Peyer's patch (tissue), 4 donors: ENCODE data around the gene EIPR1.

Experiments used
- POLR2A ChIP-seq, 2 donors: fragments of 450-650 bp; IDR thresholded peaks; one replicate each; pipeline ENCODE4 v1.5.1; 2017; ENCODE audit warnings: antibody characterized with exemption in 2 of 2, mild to moderate bottlenecking in 2 of 2, moderate library complexity in 2 of 2
- TF ChIP-seq, protein P1 (sequence below), 6 experiments: fragments of 450-650 bp in 4 of 6; fragments of 200-600 bp in 2 of 6; sonication (generic) in 1 of 6; IDR thresholded peaks; one replicate each; pipeline ENCODE4 v1.5.1; 2017 to 2019; ENCODE audit warnings: antibody characterized with exemption in 6 of 6, mild to moderate bottlenecking in 3 of 6, moderate library complexity in 1 of 6

DNA sequence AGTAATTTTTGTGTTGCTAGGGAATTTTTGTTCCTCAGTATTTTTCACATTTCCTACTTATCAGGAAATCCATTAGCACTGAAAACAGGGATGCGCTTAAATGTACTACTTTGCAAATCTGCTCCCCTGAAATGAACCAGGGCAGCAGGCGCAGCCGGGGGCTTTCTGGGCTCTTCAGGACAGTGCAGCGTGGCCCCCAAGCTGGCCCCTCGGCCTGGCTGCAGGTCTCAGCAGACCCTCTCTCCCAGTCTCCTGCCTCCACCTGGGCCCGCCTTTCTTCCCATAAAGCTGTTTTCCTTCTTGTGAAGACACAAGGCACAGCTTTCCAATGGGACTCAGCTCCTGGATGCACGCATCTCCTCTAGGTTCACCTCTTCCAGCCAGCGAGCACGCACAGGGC, 35.3 kb downstream of the EIPR1 start:
- TF ChIP-seq, protein P1, sequence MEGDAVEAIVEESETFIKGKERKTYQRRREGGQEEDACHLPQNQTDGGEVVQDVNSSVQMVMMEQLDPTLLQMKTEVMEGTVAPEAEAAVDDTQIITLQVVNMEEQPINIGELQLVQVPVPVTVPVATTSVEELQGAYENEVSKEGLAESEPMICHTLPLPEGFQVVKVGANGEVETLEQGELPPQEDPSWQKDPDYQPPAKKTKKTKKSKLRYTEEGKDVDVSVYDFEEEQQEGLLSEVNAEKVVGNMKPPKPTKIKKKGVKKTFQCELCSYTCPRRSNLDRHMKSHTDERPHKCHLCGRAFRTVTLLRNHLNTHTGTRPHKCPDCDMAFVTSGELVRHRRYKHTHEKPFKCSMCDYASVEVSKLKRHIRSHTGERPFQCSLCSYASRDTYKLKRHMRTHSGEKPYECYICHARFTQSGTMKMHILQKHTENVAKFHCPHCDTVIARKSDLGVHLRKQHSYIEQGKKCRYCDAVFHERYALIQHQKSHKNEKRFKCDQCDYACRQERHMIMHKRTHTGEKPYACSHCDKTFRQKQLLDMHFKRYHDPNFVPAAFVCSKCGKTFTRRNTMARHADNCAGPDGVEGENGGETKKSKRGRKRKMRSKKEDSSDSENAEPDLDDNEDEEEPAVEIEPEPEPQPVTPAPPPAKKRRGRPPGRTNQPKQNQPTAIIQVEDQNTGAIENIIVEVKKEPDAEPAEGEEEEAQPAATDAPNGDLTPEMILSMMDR (IDR thresholded peaks at IDR 0.05), result no peak
- TF ChIP-seq POLR2A (IDR thresholded peaks at IDR 0.05), result no peak
